Keratinocyte (primary cell): ENCODE results near the gene CACNA1C.

ENCODE experiments used
- CTCF ChIP-seq, 3 experiments: IDR thresholded peaks in 1 of 3; conservative IDR thresholded peaks in 1 of 3; optimal IDR thresholded peaks in 1 of 3; 2 replicates in 2 of 3; 3 replicates in 1 of 3; pipeline versions ENCODE3 to v1.5.1; 2011; ENCODE audit warnings: low read length in 3 of 3, mild to moderate bottlenecking in 3 of 3, moderate library complexity in 2 of 3, control low read depth in 1 of 3, inconsistent platforms in 1 of 3; ENCODE audit not compliant: insufficient read depth in 2 of 3; ENCODE audit errors: extremely low read depth in 1 of 3
- EZH2 ChIP-seq: IDR thresholded peaks from one replicate; pipeline ENCODE4 v1.6.1; 2012; ENCODE audit warnings: inconsistent platforms, mild to moderate bottlenecking, low read length, moderate library complexity

GRCh38 chr12:2165021-2165420 lies 112.2 kb downstream of the CACNA1C start:
- no peak for TF ChIP-seq CTCF (optimal IDR thresholded peaks at IDR 0.05 in 1 of 3, IDR thresholded peaks at IDR 0.05 in 1 of 3, conservative IDR thresholded peaks at IDR 0.05 in 1 of 3; ENCODE audit: extremely low read depth in 1 of 3, insufficient read depth in 2 of 3, low read length in 3 of 3)
- no peak for TF ChIP-seq EZH2
